Lower leg skin (tissue), 4 donors: ENCODE data around the gene LY6G5C. TPM values are rescaled to one million over a fixed set of nuclear protein-coding genes. Genes with fewer than 3 reads are reported as not detected.

Source experiments
- DNase-seq, 2 donors: peaks; one replicate each; pipeline ENCODE4 v3.0.0-alpha.2; 2019; ENCODE audit warnings: low spot score in 2 of 2
- H3K4me3 ChIP-seq: fragments of 200-600 bp; sonication (generic); 2 replicates; pipeline ENCODE4 v1.5.1; 2017; ENCODE audit warnings: mild to moderate bottlenecking, low read depth; ENCODE audit not compliant: poor library complexity, severe bottlenecking
- POLR2A ChIP-seq, 2 donors: fragments of 450-650 bp; IDR thresholded peaks; one replicate each; pipeline ENCODE4 v1.6.1; 2016 to 2017; ENCODE audit warnings: antibody characterized with exemption in 2 of 2, mild to moderate bottlenecking in 1 of 2, moderate library complexity in 1 of 2
- WGBS, 2 donors: methylation state at CpG; one replicate each; pipeline ENCODE4 v1.1.5; 2018; 5-methylcytosine and 5-hydroxymethylcytosine counted together
- intact Hi-C: fragments of 100-400 bp; cut with DNase I; formaldehyde crosslinking; loops from one replicate; pipeline ENCODE4 v1.15.0; 2023; ENCODE audit warnings: low total_unique reads
- microRNA-seq, 2 donors: library from miRNA; unstranded; fragments of <30 nt; microRNA quantifications; one replicate each; pipeline ENCODE4, GENCODE V29; 2016; ENCODE audit warnings: borderline replicate concordance in 2 of 2, borderline number of aligned reads in 1 of 2
- total RNA-seq, 4 donors: library from RNA; depleted of rRNA; stranded (reverse); fragments of >200 nt; gene quantifications; one replicate each; pipeline ENCODE4 v1.1.0, GENCODE V29; 2016
- TF ChIP-seq, protein P1 (sequence below), 3 donors: fragments of 450-650 bp; IDR thresholded peaks; one replicate each; pipeline ENCODE4 v1.5.1; 2016; ENCODE audit warnings: antibody characterized with exemption in 3 of 3, mild to moderate bottlenecking in 3 of 3, moderate library complexity in 2 of 3

The LY6G5C gene
- total RNA-seq, 4 donors from 2014 or later: 1.6 TPM; not detected in 3

GRCh38 chr6:31626952-31627351 is 53.9 kb downstream of the LY6G5C start:
- intact Hi-C loops: no loop called here
- no peak for DNase-seq
- TF ChIP-seq, protein P1, sequence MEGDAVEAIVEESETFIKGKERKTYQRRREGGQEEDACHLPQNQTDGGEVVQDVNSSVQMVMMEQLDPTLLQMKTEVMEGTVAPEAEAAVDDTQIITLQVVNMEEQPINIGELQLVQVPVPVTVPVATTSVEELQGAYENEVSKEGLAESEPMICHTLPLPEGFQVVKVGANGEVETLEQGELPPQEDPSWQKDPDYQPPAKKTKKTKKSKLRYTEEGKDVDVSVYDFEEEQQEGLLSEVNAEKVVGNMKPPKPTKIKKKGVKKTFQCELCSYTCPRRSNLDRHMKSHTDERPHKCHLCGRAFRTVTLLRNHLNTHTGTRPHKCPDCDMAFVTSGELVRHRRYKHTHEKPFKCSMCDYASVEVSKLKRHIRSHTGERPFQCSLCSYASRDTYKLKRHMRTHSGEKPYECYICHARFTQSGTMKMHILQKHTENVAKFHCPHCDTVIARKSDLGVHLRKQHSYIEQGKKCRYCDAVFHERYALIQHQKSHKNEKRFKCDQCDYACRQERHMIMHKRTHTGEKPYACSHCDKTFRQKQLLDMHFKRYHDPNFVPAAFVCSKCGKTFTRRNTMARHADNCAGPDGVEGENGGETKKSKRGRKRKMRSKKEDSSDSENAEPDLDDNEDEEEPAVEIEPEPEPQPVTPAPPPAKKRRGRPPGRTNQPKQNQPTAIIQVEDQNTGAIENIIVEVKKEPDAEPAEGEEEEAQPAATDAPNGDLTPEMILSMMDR (IDR thresholded peaks at IDR 0.05): no peak
- TF ChIP-seq POLR2A (IDR thresholded peaks at IDR 0.05): no peak
- WGBS, 2 donors: 82 to 85% methylated on average over 10 of the region's 10 CpGs
- no peak overlapping the region for H3K4me3 ChIP-seq

Small RNA genes lying within 50 kb of the gene (microRNA-seq; reads per million reads assigned to microRNA genes)
- 0 reads per million in 2 donors for gene MIR4646
- gene MIR6832: 0 reads per million in 2 donors

Other genes starting within 250 kb of the LY6G5C start
- 1 to 10 TPM in 2 of 4 donors, under 1 TPM in 2; 0.61 to 2.6 (median 1.2) TPM for gene MICB, start 182.9 kb downstream of the LY6G5C start, total RNA-seq
- not detected for gene MCCD1, start 152.1 kb downstream of the LY6G5C start, total RNA-seq
- 100 to 1,000 TPM; 176 to 355 (median 238) TPM for gene DDX39B, start 139.1 kb downstream of the LY6G5C start, total RNA-seq
- gene ATP6V1G2, start 134.5 kb downstream of the LY6G5C start, total RNA-seq: 1 to 10 TPM in 1 of 4 donors, under 1 TPM in 1, not detected in 2; 0.46 to 1.3 TPM
- 10 to 100 TPM; 25.2 to 44.4 (median 28.5) TPM for gene NFKBIL1, start 133.5 kb downstream of the LY6G5C start, total RNA-seq
- gene LTA, start 108.8 kb downstream of the LY6G5C start, total RNA-seq: not detected
- 1 to 10 TPM in 1 of 4 donors, under 1 TPM in 3; 0.38 to 1.4 (median 0.59) TPM for gene TNF, start 105.5 kb downstream of the LY6G5C start, total RNA-seq
- gene LTB, start 98.6 kb downstream of the LY6G5C start, total RNA-seq: 1 to 10 TPM in 1 of 4 donors, not detected in 3; 1.1 TPM
- gene LST1, start 94.8 kb downstream of the LY6G5C start, total RNA-seq: 1 to 10 TPM; 1.6 to 7.0 (median 4.4) TPM
- gene NCR3, start 88.1 kb downstream of the LY6G5C start, total RNA-seq: not detected
- 10 to 100 TPM in 1 of 4 donors, 1 to 10 TPM in 3; 4.8 to 13.7 (median 7.2) TPM for gene AIF1, start 65.8 kb downstream of the LY6G5C start, total RNA-seq
- gene PRRC2A, start 60.4 kb downstream of the LY6G5C start, total RNA-seq: 100 to 1,000 TPM in 1 of 4 donors, 10 to 100 TPM in 3; 57.4 to 131 (median 73.7) TPM
- 100 to 1,000 TPM; 255 to 338 (median 287) TPM for gene BAG6, start 28.4 kb downstream of the LY6G5C start, total RNA-seq
- gene APOM, start 25.2 kb downstream of the LY6G5C start, total RNA-seq: 1 to 10 TPM; 1.7 to 7.2 (median 2.5) TPM
- gene C6orf47, start 20.3 kb downstream of the LY6G5C start, total RNA-seq: 10 to 100 TPM; 35.8 to 39.9 (median 37.2) TPM
- gene GPANK1, start 16.1 kb downstream of the LY6G5C start, total RNA-seq: 10 to 100 TPM; 22.3 to 32.5 (median 24.3) TPM
- gene CSNK2B, start 15.0 kb downstream of the LY6G5C start, total RNA-seq: 100 to 1,000 TPM; 328 to 447 (median 416) TPM
- gene LY6G5B, start 11.1 kb downstream of the LY6G5C start, total RNA-seq: 10 to 100 TPM in 1 of 4 donors, 1 to 10 TPM in 3; 4.2 to 21.3 (median 7.1) TPM
- gene ABHD16A, start 22.3 kb upstream of the LY6G5C start, total RNA-seq: 10 to 100 TPM; 49.9 to 61.8 (median 52.0) TPM
- gene LY6G6F, start 25.8 kb upstream of the LY6G5C start, total RNA-seq: not detected
- 1 to 10 TPM in 1 of 4 donors, not detected in 3; 9.5 TPM for gene LY6G6D, start 34.3 kb upstream of the LY6G5C start, total RNA-seq
- 100 to 1,000 TPM; 189 to 513 (median 237) TPM for gene LY6G6C, start 40.7 kb upstream of the LY6G5C start, total RNA-seq
- gene MPIG6B, start 42.3 kb upstream of the LY6G5C start, total RNA-seq: 10 to 100 TPM in 1 of 4 donors, 1 to 10 TPM in 3; 6.0 to 10.5 (median 7.9) TPM
- 100 to 1,000 TPM in 3 of 4 donors, 10 to 100 TPM in 1; 65.7 to 124 (median 106) TPM for gene DDAH2, start 48.2 kb upstream of the LY6G5C start, total RNA-seq
- 100 to 1,000 TPM; 293 to 430 (median 393) TPM for gene CLIC1, start 55.5 kb upstream of the LY6G5C start, total RNA-seq
- gene MSH5, start 58.9 kb upstream of the LY6G5C start, total RNA-seq: 10 to 100 TPM in 3 of 4 donors, 1 to 10 TPM in 1; 7.8 to 13.8 (median 11.4) TPM
- gene SAPCD1, start 81.6 kb upstream of the LY6G5C start, total RNA-seq: 10 to 100 TPM; 25.3 to 80.6 (median 55.3) TPM
- gene VWA7, start 96.3 kb upstream of the LY6G5C start, total RNA-seq: 1 to 10 TPM in 3 of 4 donors, under 1 TPM in 1; 0.49 to 4.8 (median 1.4) TPM
- 10 to 100 TPM; 39.2 to 53.9 (median 46.9) TPM for gene VARS1, start 114.7 kb upstream of the LY6G5C start, total RNA-seq
- 10 to 100 TPM; 24.7 to 34.5 (median 28.7) TPM for gene LSM2, start 125.9 kb upstream of the LY6G5C start, total RNA-seq
- 1 to 10 TPM; 1.3 to 2.3 (median 1.8) TPM for gene HSPA1L, start 134.2 kb upstream of the LY6G5C start, total RNA-seq
- gene HSPA1A, start 134.5 kb upstream of the LY6G5C start, total RNA-seq: 100 to 1,000 TPM; 237 to 342 (median 321) TPM
- 100 to 1,000 TPM; 378 to 549 (median 420) TPM for gene HSPA1B, start 146.7 kb upstream of the LY6G5C start, total RNA-seq
- gene NEU1, start 181.8 kb upstream of the LY6G5C start, total RNA-seq: 10 to 100 TPM; 29.1 to 47.6 (median 39.6) TPM
- 1 to 10 TPM; 1.6 to 5.2 (median 3.2) TPM for gene SLC44A4, start 197.9 kb upstream of the LY6G5C start, total RNA-seq
- gene EHMT2, start 216.6 kb upstream of the LY6G5C start, total RNA-seq: 10 to 100 TPM; 25.5 to 39.3 (median 33.6) TPM
- 1 to 10 TPM in 1 of 4 donors, under 1 TPM in 3; 0.25 to 1.6 (median 0.77) TPM for gene ZBTB12, start 221.0 kb upstream of the LY6G5C start, total RNA-seq
- gene C2, start 246.7 kb upstream of the LY6G5C start, total RNA-seq: 1 to 10 TPM; 4.9 to 7.7 (median 6.7) TPM